ENCODE results near the gene VTI1A. TPM values are rescaled to one million over a fixed set of nuclear protein-coding genes. Genes with fewer than 3 reads are reported as not detected.

The VTI1A gene
- total and polyA plus RNA-seq, 4 donors: 5.5 to 26.9 (median 13.1) TPM

- no peak overlapping the region for H3K4me3 ChIP-seq (ENCODE audit: low read depth in 1 of 3, low read length in 3 of 3)
- no peaks in the 10 kb centered on the region for H3K9me3 ChIP-seq (ENCODE audit: control insufficient read depth in 4 of 4, low read length in 3 of 4)
- no peak for DNase-seq (ENCODE audit: low spot score)
- peaks cover 0 to 3% (median 0%) of the 10 kb centered on the region in 4 donors for H3K4me1 ChIP-seq (ENCODE audit: control insufficient read depth in 4 of 4, insufficient read depth in 4 of 4, low read length in 3 of 4)
- H3K27me3 ChIP-seq (ENCODE audit: control insufficient read depth in 4 of 4, insufficient read depth in 4 of 4, low read length in 3 of 4): no peaks in the 10 kb centered on the region
- no peak overlapping the region for H3K27ac ChIP-seq (ENCODE audit: low read depth in 1 of 2, low read length in 2 of 2)
- H3K9ac ChIP-seq (ENCODE audit: low read depth in 1 of 2, low read length in 2 of 2): no peak overlapping the region
- H3K36me3 ChIP-seq (ENCODE audit: control insufficient read depth in 4 of 4, insufficient read depth in 3 of 4, low read depth in 1 of 4, low read length in 3 of 4): no peaks in the 10 kb centered on the region
- TF ChIP-seq CTCF (IDR thresholded peaks at IDR 0.05; ENCODE audit: low read depth, low read length, missing input control) (no peak), FOXA1 (IDR thresholded peaks at IDR 0.05) (no peak)
- 97% methylated on average over 4 of the region's 4 CpGs for WGBS
Observed at GRCh38 chr10:112809736-112810135, 362.7 kb downstream of the VTI1A start.

GRCh38 chr10:112810711-112811151, 363.7 kb downstream of the VTI1A start:
- Histone ChIP-seq H3K9ac (ENCODE audit: low read depth in 1 of 2, low read length in 2 of 2) (no peak overlapping the region), H3K4me1 (ENCODE audit: control insufficient read depth in 4 of 4, insufficient read depth in 4 of 4, low read length in 3 of 4) (peaks cover 0 to 7% (median 2%) of the 10 kb centered on the region in 4 donors), H3K4me3 (ENCODE audit: low read depth in 1 of 3, low read length in 3 of 3) (no peak overlapping the region), H3K27ac (ENCODE audit: low read depth in 1 of 2, low read length in 2 of 2) (no peak overlapping the region), H3K36me3 (ENCODE audit: control insufficient read depth in 4 of 4, insufficient read depth in 3 of 4, low read depth in 1 of 4, low read length in 3 of 4) (no peaks in the 10 kb centered on the region), H3K27me3 (ENCODE audit: control insufficient read depth in 4 of 4, insufficient read depth in 4 of 4, low read length in 3 of 4) (no peaks in the 10 kb centered on the region), H3K9me3 (ENCODE audit: control insufficient read depth in 4 of 4, low read length in 3 of 4) (no peaks in the 10 kb centered on the region)
- no peak for DNase-seq (ENCODE audit: low spot score)
- 97% methylated on average over 10 of the region's 10 CpGs for WGBS
- no peak for TF ChIP-seq EGR1 (IDR thresholded peaks at IDR 0.05; ENCODE audit: low read depth in 2 of 2)
- TF ChIP-seq YY1 (IDR thresholded peaks at IDR 0.05): no peak
- TF ChIP-seq RAD21 (IDR thresholded peaks at IDR 0.05): no peak
- TF ChIP-seq SP1 (IDR thresholded peaks at IDR 0.05): no peak
- no peak for TF ChIP-seq JUND (IDR thresholded peaks at IDR 0.05)
- no peak for TF ChIP-seq REST (IDR thresholded peaks at IDR 0.05)
- no peak for TF ChIP-seq HNF4G (IDR thresholded peaks at IDR 0.05)
- no peak for TF ChIP-seq FOXA2 (IDR thresholded peaks at IDR 0.05)
- TF ChIP-seq ATF3 (IDR thresholded peaks at IDR 0.05): no peak
- TF ChIP-seq CTCF (IDR thresholded peaks at IDR 0.05; ENCODE audit: low read depth, low read length, missing input control): no peak
- TF ChIP-seq MAX (IDR thresholded peaks at IDR 0.05): no peak
- no peak for TF ChIP-seq TAF1 (conservative IDR thresholded peaks at IDR 0.05)
- no peak for TF ChIP-seq RXRA (IDR thresholded peaks at IDR 0.05)
- no peak for TF ChIP-seq ZBTB33 (IDR thresholded peaks at IDR 0.05)
- no peak for TF ChIP-seq GABPA (IDR thresholded peaks at IDR 0.05 in 1 of 2, conservative IDR thresholded peaks at IDR 0.05 in 1 of 2)
- no peak for TF ChIP-seq NR2F2 (IDR thresholded peaks at IDR 0.05)
- no peak for TF ChIP-seq HNF4A (conservative IDR thresholded peaks at IDR 0.05)

Measured in liver (tissue), 9 donors.